ENCODE measurements around the gene CES2. TPM values are rescaled to one million over a fixed set of nuclear protein-coding genes. Genes with fewer than 3 reads are reported as not detected.
A peak's percentile ranks its signal among the peaks of the same experiment; 100 is the strongest.

CES2 gene
- total RNA-seq, 1 experiment from 2014 or later, result 13.3 TPM

DNA sequence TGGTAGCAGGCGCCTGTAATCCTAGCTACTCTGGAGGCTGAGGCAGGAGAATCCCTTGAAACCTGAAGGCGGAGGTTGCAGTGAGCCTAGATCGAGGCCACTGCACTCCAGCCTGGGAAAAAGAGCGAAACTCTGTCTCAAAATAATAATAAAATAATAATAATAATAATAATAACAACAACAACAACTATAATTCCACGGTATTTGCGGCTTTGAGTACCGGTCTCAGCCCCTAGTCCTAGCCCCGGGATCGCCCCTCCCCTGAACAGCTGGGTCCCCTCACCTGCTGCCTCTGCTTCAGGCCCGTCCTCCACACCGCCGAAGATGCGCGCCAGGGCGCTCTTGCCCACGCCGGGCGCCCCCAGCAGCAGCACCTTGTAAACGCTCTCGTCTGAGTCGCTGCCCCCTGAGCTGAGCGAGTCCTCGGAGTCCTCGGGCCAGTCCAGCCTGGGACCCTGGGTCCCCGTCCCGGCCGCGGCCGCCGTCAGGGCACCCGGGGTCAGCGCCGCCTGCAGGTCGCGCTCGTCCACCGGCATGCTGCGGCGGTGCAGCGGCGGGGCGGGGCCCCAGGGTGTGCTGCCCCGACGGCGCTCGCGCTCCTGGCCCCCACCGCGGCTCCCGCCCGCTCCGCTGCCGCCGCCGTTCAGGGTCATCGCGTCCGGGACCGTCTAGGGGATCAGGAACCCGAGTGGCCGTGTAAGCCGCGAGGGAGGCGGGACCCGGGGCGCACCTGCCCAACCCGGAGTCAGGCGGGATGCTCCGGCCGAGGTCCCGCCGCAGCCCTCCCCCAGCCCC is 10.6 kb upstream of the CES2 start:
- no peaks in the 10 kb centered on the region for H3K9me2 ChIP-seq (replicated peaks; ENCODE audit: insufficient read depth, low read length)
- no peak overlapping the region for H2AFZ ChIP-seq (ENCODE audit: low read length)
- no peaks in the 10 kb centered on the region for H3K9me3 ChIP-seq (ENCODE audit: low read length)
- H3K36me3 ChIP-seq (ENCODE audit: insufficient read depth, low read length), result no peaks in the 10 kb centered on the region
- no peak overlapping the region for H3K4me3 ChIP-seq (ENCODE audit: low read length)
- H3K9ac ChIP-seq (ENCODE audit: low read length), result no peak overlapping the region
- H3K27me3 ChIP-seq (ENCODE audit: low read length), result no peaks in the 10 kb centered on the region
- no peaks in the 10 kb centered on the region for H4K20me1 ChIP-seq (ENCODE audit: insufficient read depth, low read depth, low read length)
- no peak for DNase-seq
- H3K4me1 ChIP-seq (ENCODE audit: low read length), result peaks cover 8% of the 10 kb centered on the region
- no peak overlapping the region for H3K27ac ChIP-seq (ENCODE audit: low read length)
- no peaks in the 10 kb centered on the region for H3K79me2 ChIP-seq (ENCODE audit: low read length)
- no peak overlapping the region for H3K4me2 ChIP-seq (ENCODE audit: low read depth, low read length, poor library complexity, severe bottlenecking)

DNA sequence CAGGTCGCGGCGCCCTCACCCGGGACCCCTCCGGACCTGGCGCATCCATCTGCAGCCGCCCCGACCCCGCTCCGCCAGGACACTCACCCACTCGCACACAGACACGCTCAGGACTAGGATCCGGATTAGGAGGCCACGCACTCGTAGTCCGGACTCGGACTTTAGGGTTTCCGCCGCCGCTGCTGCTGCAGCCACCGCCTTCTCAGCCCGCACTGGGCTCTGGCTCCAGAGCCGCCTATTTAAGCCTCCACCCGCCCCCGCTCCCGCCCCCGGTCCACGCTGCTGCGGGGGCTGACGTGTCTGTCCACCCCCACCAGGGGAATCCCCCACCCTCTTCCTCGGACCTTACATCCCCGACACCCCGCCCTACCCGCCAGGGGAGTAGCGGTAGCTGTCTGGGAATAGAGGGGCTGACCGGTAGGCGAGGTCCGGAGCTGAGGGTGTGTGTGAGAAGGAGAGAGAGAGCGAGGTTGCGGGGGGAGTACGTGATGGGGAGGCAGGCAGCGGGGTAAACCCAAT is 9.9 kb upstream of the CES2 start, which contains the start of gene RRAD:
TSS of gene RRAD (minus strand) at position 214 of the 519 bp plus-strand sequence. CDS start 356 bp downstream, outside the sequence.
- no peak within 1 kb of the TSS for H3K4me2 ChIP-seq (ENCODE audit: low read depth, low read length, poor library complexity, severe bottlenecking)
- no peaks in the 10 kb centered on the region for H3K9me3 ChIP-seq (ENCODE audit: low read length)
- no peak for DNase-seq
- no peaks in the 10 kb centered on the region for H4K20me1 ChIP-seq (ENCODE audit: insufficient read depth, low read depth, low read length)
- no peak within 1 kb of the TSS for H3K4me3 ChIP-seq (ENCODE audit: low read length)
- H2AFZ ChIP-seq (ENCODE audit: low read length), result no peak within 1 kb of the TSS
- H3K4me1 ChIP-seq (ENCODE audit: low read length), result peaks cover 8% of the 10 kb centered on the region
- no peaks in the 10 kb centered on the region for H3K79me2 ChIP-seq (ENCODE audit: low read length)
- H3K36me3 ChIP-seq (ENCODE audit: insufficient read depth, low read length), result no peaks in the 10 kb centered on the region
- H3K9ac ChIP-seq (ENCODE audit: low read length), result no peak within 1 kb of the TSS
- no peak within 1 kb of the TSS for H3K27ac ChIP-seq (ENCODE audit: low read length)
- H3K9me2 ChIP-seq (replicated peaks; ENCODE audit: insufficient read depth, low read length), result no peaks in the 10 kb centered on the region
- no peaks in the 10 kb centered on the region for H3K27me3 ChIP-seq (ENCODE audit: low read length)

DNA sequence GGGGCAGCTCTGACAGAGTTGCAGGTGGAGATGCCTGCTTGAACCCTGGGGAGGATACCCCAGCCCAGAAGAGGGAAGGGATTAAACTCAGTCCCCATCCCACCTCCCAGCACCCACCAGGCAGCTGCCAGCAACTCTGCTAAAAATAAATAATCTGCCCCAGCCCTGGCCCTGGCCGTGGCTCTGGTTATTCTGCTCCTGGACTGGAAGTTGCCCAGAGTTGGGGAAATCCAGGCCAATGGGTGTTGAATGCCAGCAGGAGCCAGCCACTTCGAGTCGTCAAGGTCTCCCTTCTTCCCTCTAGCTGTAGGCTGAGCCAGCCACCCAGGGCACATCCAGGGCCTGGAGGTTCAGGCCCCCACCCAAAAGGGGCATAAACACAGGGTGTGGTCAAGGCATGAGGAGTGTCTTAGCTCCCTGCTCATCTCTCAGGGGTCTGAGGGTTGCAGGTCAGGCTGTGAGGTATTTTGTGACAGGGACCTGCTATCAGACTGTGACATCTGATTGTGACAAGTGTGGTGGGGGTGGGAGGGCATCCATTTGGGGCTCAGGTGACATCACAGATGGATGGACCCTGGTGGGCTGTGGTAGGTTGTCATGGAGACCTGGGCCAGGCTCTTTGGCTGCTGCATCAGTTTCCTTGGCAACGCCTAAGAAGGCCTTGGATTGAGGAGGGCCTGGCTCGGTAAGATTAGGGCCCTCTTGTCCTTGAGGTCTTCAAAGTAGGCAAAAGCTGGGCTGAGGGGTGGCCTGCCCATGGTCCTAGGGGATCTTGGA is 9.0 kb upstream of the CES2 start:
- H3K4me2 ChIP-seq (ENCODE audit: low read depth, low read length, poor library complexity, severe bottlenecking), result no peak overlapping the region

DNA sequence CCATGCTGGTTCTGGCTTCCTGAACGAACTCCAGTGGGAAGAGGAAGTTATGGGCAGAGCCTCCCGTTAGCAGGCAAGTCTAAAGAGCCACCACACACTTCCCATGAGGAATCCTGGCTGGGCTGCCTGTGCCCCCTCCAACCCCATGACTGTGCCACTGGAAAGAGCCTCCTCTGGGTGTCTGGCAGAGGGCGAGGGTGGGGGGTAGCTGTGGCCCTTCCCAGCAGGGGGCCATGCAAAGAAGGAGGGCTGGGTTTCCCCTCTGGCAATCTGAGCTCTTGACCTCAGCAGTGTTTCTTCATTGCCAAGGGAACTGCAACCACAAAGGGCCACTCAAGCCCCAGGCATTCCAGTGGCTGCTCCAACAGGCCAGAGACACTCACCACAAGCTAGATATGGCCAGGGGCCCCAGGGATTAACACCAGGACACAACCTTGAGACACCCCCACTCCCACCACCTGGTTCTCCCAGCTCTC is 8.3 kb upstream of the CES2 start:
- Histone ChIP-seq H3K9ac (ENCODE audit: low read length) (no peak overlapping the region), H3K27me3 (ENCODE audit: low read length) (no peaks in the 10 kb centered on the region), H3K4me3 (ENCODE audit: low read length) (no peak overlapping the region), H3K36me3 (ENCODE audit: insufficient read depth, low read length) (0 out of 2 replicates have a peak, but pooled peaks cover 6% of the 10 kb centered on the region), H3K27ac (ENCODE audit: low read length) (no peak overlapping the region), H4K20me1 (ENCODE audit: insufficient read depth, low read depth, low read length) (no peaks in the 10 kb centered on the region), H3K9me2 (replicated peaks; ENCODE audit: insufficient read depth, low read length) (no peaks in the 10 kb centered on the region), H3K79me2 (ENCODE audit: low read length) (no peaks in the 10 kb centered on the region), H2AFZ (ENCODE audit: low read length) (no peak overlapping the region), H3K4me1 (ENCODE audit: low read length) (peaks cover 8% of the 10 kb centered on the region), H3K4me2 (ENCODE audit: low read depth, low read length, poor library complexity, severe bottlenecking) (no peak overlapping the region), H3K9me3 (ENCODE audit: low read length) (no peaks in the 10 kb centered on the region)
- peak; percentile 52 for DNase-seq

More for the DNA sequence above, 9.0 kb upstream of the CES2 start:
- Histone ChIP-seq H4K20me1 (ENCODE audit: insufficient read depth, low read depth, low read length) (no peaks in the 10 kb centered on the region), H3K79me2 (ENCODE audit: low read length) (no peaks in the 10 kb centered on the region), H3K4me1 (ENCODE audit: low read length) (peaks cover 8% of the 10 kb centered on the region), H2AFZ (ENCODE audit: low read length) (no peak overlapping the region), H3K9me3 (ENCODE audit: low read length) (no peaks in the 10 kb centered on the region), H3K27me3 (ENCODE audit: low read length) (no peaks in the 10 kb centered on the region), H3K4me3 (ENCODE audit: low read length) (no peak overlapping the region), H3K27ac (ENCODE audit: low read length) (no peak overlapping the region), H3K36me3 (ENCODE audit: insufficient read depth, low read length) (no peaks in the 10 kb centered on the region), H3K9ac (ENCODE audit: low read length) (no peak overlapping the region), H3K9me2 (replicated peaks; ENCODE audit: insufficient read depth, low read length) (no peaks in the 10 kb centered on the region)
- DNase-seq, result no peak

DNA sequence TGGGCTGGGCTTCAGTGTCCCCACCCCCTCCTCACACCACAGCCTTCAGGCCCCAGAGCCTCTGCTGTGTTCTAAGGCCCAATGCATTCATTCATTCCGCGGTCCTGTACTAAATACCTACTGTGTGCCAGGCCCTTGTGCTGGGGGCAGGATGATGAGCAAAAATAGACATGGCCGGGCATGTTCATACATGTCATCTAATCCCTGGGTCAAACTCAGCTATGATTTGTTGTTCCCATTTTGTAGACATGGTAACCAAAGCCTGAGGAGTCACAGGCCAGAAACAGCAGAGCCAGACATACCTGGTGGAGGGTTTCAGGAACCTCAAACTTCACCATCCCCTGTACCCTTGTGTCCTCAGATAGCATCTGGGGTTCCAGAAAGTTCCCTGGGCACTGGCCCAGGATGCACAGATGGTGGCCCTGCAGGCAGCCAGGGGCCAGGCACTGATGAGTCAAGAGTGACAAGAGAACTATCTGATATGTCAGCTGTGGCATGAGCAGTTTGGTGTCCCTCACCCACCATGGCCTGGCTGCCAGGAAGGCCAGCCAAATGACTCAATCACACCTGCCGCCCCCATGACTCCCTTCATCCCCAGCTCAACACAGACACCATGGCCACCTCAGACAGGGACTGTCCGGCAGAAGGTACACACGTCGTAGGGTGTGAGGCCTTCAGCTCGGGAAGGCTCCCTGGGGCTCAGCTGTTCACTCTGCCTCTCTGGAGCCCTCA is 7.2 kb upstream of the CES2 start:
- Histone ChIP-seq H3K4me3 (ENCODE audit: low read length) (no peak overlapping the region), H3K27me3 (ENCODE audit: low read length) (no peaks in the 10 kb centered on the region), H3K9me2 (replicated peaks; ENCODE audit: insufficient read depth, low read length) (no peaks in the 10 kb centered on the region), H3K79me2 (ENCODE audit: low read length) (peaks cover 8% of the 10 kb centered on the region), H3K9me3 (ENCODE audit: low read length) (no peaks in the 10 kb centered on the region), H3K27ac (ENCODE audit: low read length) (no peak overlapping the region), H3K9ac (ENCODE audit: low read length) (no peak overlapping the region), H3K4me1 (ENCODE audit: low read length) (peaks cover 17% of the 10 kb centered on the region), H3K36me3 (ENCODE audit: insufficient read depth, low read length) (0 out of 2 replicates have a peak, but pooled peaks cover 9% of the 10 kb centered on the region), H3K4me2 (ENCODE audit: low read depth, low read length, poor library complexity, severe bottlenecking) (no peak overlapping the region), H4K20me1 (ENCODE audit: insufficient read depth, low read depth, low read length) (0 out of 2 replicates have a peak, but pooled peaks cover 4% of the 10 kb centered on the region), H2AFZ (ENCODE audit: low read length) (no peak overlapping the region)
- DNase-seq, result no peak

DNA sequence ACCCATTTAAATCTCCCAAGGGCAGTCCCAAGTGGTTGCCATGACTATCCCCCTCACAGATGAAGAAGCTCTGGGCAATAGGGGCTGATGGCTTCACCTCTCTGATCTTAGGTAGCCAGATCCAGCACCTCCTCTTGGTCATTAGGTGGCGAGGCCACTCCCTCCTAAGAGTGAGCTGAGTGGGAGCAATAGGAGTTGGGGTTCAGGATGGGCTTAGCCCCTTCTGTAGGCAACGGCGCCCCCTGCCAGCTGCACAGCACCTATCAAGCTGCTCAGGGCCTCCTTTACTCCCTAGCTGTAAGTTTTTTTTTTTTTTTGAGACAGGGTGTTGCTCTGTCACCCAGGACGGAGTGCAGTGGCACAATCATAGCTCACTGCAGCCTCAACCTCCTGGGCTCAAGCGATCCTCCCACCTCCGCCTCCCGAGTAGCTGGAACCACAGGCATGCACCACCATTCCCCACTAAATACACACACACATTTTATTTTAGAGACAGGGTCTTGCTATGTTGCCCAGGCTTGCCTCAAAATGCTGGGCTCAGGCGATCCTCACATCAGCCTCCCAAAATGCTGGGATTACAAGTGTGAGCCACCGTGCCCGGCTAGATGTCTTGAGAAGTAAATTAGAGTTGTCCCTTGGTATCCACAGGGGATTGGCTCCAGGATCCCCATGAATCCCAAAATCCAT is 6.5 kb upstream of the CES2 start:
- Histone ChIP-seq H3K36me3 (ENCODE audit: insufficient read depth, low read length) (0 out of 2 replicates have a peak, but pooled peaks cover 9% of the 10 kb centered on the region), H3K9ac (ENCODE audit: low read length) (no peak overlapping the region), H3K4me3 (ENCODE audit: low read length) (no peak overlapping the region), H4K20me1 (ENCODE audit: insufficient read depth, low read depth, low read length) (peaks cover 11% of the 10 kb centered on the region; the same call in 1 of the 2 replicates), H3K27ac (ENCODE audit: low read length) (no peak overlapping the region), H3K9me2 (replicated peaks; ENCODE audit: insufficient read depth, low read length) (no peaks in the 10 kb centered on the region), H3K4me1 (ENCODE audit: low read length) (peaks cover 22% of the 10 kb centered on the region), H2AFZ (ENCODE audit: low read length) (no peak overlapping the region), H3K79me2 (ENCODE audit: low read length) (peaks cover 15% of the 10 kb centered on the region), H3K27me3 (ENCODE audit: low read length) (no peaks in the 10 kb centered on the region), H3K4me2 (ENCODE audit: low read depth, low read length, poor library complexity, severe bottlenecking) (no peak overlapping the region), H3K9me3 (ENCODE audit: low read length) (no peaks in the 10 kb centered on the region)
- peak; percentile 83 for DNase-seq

DNA sequence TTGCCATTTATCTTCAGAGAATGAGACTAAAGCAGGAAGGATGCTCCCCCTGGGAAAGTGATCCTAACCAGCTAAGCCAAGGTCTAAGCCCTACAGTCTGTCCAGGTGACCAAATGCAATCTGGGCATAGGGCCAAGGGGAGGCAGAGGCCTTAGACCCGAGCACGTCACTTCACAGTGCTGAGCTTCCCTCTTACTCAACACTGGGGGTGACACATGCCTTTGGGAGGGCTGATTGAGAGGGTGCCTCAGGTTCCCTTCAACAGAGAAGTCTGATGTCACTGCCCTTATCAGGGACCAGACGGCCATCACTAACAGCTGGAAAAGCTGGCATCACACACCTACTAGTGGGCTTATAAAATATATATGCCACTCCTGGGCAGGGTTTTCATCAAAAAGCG is 5.1 kb upstream of the CES2 start:
- Histone ChIP-seq H3K4me2 (ENCODE audit: low read depth, low read length, poor library complexity, severe bottlenecking) (no peak overlapping the region), H2AFZ (ENCODE audit: low read length) (no peak overlapping the region), H3K27me3 (ENCODE audit: low read length) (no peaks in the 10 kb centered on the region), H3K4me3 (ENCODE audit: low read length) (no peak overlapping the region), H3K9me2 (replicated peaks; ENCODE audit: insufficient read depth, low read length) (no peaks in the 10 kb centered on the region), H3K4me1 (ENCODE audit: low read length) (peaks cover 25% of the 10 kb centered on the region), H4K20me1 (ENCODE audit: insufficient read depth, low read depth, low read length) (peaks cover 12% of the 10 kb centered on the region; the same call in 1 of the 2 replicates), H3K79me2 (ENCODE audit: low read length) (peaks cover 28% of the 10 kb centered on the region), H3K9ac (ENCODE audit: low read length) (no peak overlapping the region), H3K36me3 (ENCODE audit: insufficient read depth, low read length) (0 out of 2 replicates have a peak, but pooled peaks cover 9% of the 10 kb centered on the region), H3K27ac (ENCODE audit: low read length) (no peak overlapping the region), H3K9me3 (ENCODE audit: low read length) (no peaks in the 10 kb centered on the region)
- peak; percentile 39 for DNase-seq

All from Karpas-422 (cell line).